AG08395 (cell line): ENCODE data around the gene SMR3B.

Source experiments
- DNase-seq: peaks from one replicate; pipeline ENCODE4 v3.0.0; 2012; ENCODE audit warnings: mixed read lengths, low spot score

SMR3B gene

GRCh38 chr4:70382691-70383181 is at the start of gene SMR3B:
Gene SMR3B, plus strand, starts transcription at chr4:70383131. Its CDS starts 1,380 bp downstream, at chr4:70384511.
- no peak for DNase-seq

- no peak for DNase-seq
Measured at GRCh38 chr4:70334681-70335080, 48.2 kb upstream of the SMR3B start, which contains the start of gene CABS1. Gene CABS1, plus strand, starts transcription at chr4:70334981. Its CDS starts 59 bp downstream, at chr4:70335040.

GRCh38 chr4:70336043-70336442 is 46.9 kb upstream of the SMR3B start:
- no peak for DNase-seq

GRCh38 chr4:70337886-70338420 is 45.0 kb upstream of the SMR3B start:
- DNase-seq, result no peak

GRCh38 chr4:70356185-70356584 is 26.7 kb upstream of the SMR3B start:
- DNase-seq, result no peak

GRCh38 chr4:70359115-70359661 is 23.7 kb upstream of the SMR3B start:
- no peak for DNase-seq

- DNase-seq, result no peak
Measured at GRCh38 chr4:70360460-70360859, 22.5 kb upstream of the SMR3B start, which contains the start of gene SMR3A. Gene SMR3A, plus strand, starts transcription at chr4:70360760. Its CDS starts 1,356 bp downstream, at chr4:70362116.

- DNase-seq, result no peak
Measured at GRCh38 chr4:70364002-70364401, 18.9 kb upstream of the SMR3B start.

GRCh38 chr4:70365479-70365878 is 17.5 kb upstream of the SMR3B start:
- no peak for DNase-seq

- DNase-seq, result no peak
Measured at GRCh38 chr4:70367813-70368212, 15.1 kb upstream of the SMR3B start.

GRCh38 chr4:70371987-70372386 is 10.9 kb upstream of the SMR3B start:
- no peak for DNase-seq

GRCh38 chr4:70372760-70373159 is 10.2 kb upstream of the SMR3B start:
- DNase-seq, result no peak

GRCh38 chr4:70380578-70380977 is 2.4 kb upstream of the SMR3B start:
- no peak for DNase-seq

- DNase-seq, result no peak
Measured at GRCh38 chr4:70392057-70392776, 9.3 kb downstream of the SMR3B start.

GRCh38 chr4:70397580-70397979 is 14.6 kb downstream of the SMR3B start, which contains the start of gene OPRPN:
Gene OPRPN, plus strand, starts transcription at chr4:70397940. Its CDS starts 1,346 bp downstream, at chr4:70399286.
- no peak for DNase-seq

- no peak for DNase-seq
Measured at GRCh38 chr4:70399319-70399718, 16.4 kb downstream of the SMR3B start.

GRCh38 chr4:70402762-70403161 is 19.8 kb downstream of the SMR3B start:
- DNase-seq, result no peak

- DNase-seq, result no peak
Measured at GRCh38 chr4:70405765-70406164, 22.8 kb downstream of the SMR3B start.

GRCh38 chr4:70425306-70425705 is 42.4 kb downstream of the SMR3B start:
- no peak for DNase-seq

GRCh38 chr4:70426789-70427188 is 43.9 kb downstream of the SMR3B start:
- DNase-seq, result no peak

GRCh38 chr4:70437197-70437596 is 54.3 kb downstream of the SMR3B start:
- DNase-seq, result no peak
